Fibroblast of skin of left quadriceps (primary cell): Measurements from ENCODE around the gene EVA1A.

Experiments used
- DNase-seq, 2 experiments: peaks; one replicate each; pipeline ENCODE4 v3.0.0-alpha.2; 2013; ENCODE audit warnings: low read depth in 2 of 2

EVA1A gene

GRCh38 chr2:75541430-75541829 is 19.3 kb downstream of the EVA1A start:
- no peak for DNase-seq

GRCh38 chr2:75540994-75541393 is 19.7 kb downstream of the EVA1A start:
- DNase-seq = no peak

DNA sequence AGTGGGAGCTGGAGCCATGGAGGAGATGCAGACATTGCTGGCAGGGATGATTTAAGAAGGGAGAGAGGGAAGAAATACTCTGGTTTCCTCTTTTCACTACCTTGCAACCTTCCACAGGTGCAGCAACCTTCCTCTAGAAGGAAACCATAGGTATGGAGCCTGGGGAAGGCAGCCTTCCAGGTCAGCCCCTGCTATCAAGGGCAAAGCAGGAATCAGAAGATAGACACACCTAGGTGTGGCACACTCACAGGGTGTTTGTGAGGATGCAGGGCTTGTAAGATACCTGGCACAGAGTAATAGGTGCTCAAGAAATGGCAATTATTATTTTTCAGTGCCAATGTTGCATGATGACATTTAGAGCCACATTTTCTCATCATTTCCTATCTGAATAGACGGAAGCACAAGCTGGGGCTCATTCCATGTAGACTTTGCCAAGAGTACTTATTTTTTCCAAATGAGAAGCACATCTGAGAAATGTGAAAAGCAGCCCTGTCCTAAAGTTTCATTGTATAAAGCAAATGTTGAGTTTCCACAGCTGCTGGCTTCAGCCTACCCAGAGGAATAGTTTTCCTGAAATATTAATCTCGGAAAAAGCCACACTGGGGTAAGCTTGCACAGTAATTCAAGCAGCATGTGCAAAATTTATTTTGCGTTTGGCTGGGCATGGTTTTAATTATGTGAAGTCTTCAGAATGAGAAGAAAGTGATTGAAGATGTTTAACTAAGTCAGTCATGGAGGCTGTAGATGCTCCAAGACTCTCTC is 20.6 kb downstream of the EVA1A start:
- DNase-seq = peak; percentile 89 to 90

GRCh38 chr2:75538521-75539490 is 21.9 kb downstream of the EVA1A start:
- DNase-seq = no peak

GRCh38 chr2:75537658-75538057 is 23.1 kb downstream of the EVA1A start:
- DNase-seq = no peak

- no peak for DNase-seq
Measured at GRCh38 chr2:75533135-75533534, 27.6 kb downstream of the EVA1A start.

- DNase-seq = no peak
Measured at GRCh38 chr2:75532488-75532887, 28.3 kb downstream of the EVA1A start.

DNA sequence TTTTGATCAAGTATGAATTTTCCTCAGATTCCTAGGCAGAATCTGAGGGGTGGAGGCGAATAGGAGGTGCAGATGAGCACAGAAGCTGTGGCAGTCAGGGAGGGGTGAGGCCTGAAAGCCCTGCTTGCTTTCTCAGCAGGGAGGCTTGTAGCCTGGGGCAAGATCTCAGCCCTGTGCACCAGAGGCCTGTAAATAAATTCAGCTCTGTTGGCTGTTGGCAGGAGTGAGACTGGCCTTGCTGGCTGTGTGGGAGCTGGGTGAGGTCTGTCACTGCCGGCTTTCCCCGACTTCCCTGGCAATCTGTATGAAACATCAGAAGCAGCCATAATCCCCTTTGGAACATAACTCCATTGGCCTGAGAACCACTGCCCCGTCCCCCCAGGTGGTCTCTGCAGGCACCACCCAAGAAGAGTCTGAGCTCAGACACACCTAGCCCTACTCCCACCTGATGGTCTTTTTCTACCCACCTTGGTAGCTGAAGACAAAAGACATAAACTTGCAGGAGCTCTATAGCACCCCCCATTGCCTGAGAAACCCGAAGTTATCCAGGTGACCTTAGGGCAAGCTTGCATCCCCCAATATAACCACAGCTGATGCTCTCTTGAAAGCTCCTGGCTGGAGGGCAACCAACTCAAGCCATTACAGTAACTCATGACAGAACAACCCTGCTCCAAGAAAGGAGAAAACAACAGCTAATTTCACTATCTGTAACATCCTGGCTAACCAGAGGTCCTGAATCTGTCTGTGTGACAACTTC is 32.3 kb downstream of the EVA1A start:
- no peak for DNase-seq

- DNase-seq = no peak
Measured at GRCh38 chr2:75527676-75528075, 33.1 kb downstream of the EVA1A start.

- DNase-seq = no peak
Measured at GRCh38 chr2:75526842-75527241, 33.9 kb downstream of the EVA1A start.

DNA sequence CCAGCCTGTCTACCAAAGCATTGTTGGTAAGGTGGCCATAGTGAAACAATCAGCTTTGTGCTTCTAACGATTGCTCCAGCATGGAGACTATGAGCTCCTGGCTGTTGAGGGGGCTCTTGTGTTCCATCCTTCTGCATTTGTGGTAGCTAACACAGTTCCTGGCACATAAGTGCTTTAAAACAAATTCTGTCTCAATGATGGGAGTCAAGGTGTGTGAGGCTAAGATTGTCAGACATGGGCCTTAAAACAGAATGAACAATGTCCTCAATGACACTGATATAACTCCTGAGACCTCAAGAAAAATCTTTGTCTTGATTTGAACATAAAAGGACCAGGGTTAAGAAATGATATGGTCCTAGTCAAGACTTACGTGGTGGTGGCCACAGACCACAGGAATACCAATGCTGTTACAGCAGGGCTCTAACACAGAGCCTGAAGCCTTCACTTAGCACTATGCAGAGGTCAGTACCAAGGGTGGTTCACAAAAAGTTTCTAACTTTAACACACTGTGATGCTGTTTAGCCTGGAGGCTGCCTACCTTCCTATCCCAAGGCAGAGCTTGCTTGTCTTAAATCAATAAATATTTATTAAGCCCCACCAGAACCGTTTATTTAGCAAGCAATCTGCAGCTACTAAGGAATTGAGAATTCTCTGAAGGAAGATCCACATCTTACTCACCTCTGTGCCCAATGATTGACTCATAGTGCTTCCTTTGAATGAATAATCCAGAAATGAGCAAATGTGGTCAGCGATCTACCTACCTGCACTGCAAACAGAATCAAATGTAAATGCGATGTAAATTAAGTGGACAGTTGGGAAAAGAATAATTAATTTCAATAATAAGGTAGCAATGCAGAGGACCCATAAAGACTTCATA is 35.1 kb downstream of the EVA1A start:
- no peak for DNase-seq

- no peak for DNase-seq
Measured at GRCh38 chr2:75524276-75524911, 36.3 kb downstream of the EVA1A start.

DNA sequence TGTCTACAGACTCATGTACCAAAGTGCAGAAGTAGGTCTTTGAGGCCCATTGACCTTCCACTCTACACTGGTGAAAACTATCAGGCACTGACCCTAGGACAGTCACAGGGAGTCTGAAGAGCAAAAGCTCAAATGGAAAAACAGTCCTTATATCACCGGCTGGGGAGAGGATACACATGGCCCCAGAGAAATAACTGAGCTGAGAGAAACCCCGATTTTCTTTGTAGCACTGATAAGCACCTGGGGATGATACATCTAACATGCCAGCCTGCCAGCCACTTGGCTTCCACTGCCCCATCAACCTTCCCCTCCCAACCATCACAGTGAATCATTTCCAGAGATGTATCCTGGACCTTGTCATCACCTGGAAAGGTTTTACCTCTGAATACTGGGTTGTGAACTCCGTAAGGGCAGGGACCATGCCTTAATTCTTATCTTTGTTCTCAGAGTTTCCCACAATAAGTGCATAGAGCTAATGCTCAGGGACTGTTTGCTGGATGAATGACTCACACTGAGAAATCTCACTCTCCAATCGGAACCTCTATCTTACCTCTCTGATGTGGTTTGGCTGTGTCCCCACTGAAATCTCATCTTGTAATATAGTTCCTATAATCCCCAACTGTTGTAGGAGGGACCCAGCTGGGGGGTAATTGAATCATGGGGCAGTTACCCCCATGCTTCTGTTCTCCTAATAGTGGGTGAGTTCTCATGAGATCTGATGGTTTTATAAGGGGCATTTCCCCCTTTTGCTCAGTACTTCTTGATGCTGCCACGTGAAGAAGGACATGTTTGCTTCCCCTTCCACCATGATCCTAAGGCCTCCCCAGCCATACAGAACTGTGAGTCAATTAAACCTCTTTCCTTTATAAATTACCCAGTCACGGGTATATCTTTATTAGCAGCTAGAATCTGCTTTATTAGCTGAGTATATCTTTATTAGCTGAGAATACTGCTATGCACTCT is 37.1 kb downstream of the EVA1A start:
- DNase-seq = peak; percentile 63 to 65

DNA sequence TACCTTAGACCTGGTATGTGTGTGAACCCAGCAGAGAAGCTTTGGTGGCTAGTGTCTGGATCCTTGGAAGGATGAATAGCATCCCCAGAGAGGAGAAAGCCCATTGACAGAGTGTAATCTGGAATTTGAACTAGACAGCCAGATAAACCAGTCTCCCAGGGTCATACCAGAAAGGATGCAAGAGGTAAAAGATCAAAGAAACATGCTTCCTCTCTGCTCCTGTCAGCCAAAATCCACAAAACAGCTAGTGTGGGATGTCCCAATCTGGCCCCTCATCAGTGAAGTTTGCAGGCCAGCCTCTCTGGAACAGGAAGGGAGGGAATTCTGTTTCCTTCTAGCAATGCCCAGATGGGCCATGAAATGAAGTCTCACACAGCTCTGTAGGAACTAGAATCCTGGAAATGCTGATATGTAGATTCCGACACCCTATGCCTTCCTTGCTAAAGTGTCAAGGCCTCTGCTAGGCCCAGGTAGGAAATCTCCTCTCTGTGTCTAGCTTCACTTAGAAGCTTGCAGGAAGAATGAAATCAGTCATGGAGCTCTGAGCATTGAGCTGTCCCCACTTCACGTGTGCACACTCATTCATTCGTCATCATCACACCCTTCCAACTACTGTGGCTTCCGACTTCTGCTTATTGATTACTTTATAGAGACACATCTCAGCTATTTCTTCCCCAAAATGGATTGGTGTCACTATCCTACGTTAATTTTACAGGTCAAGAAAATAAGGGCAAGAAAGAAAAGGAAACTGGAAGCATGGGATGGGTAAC is 38.0 kb downstream of the EVA1A start:
- DNase-seq = no peak

DNA sequence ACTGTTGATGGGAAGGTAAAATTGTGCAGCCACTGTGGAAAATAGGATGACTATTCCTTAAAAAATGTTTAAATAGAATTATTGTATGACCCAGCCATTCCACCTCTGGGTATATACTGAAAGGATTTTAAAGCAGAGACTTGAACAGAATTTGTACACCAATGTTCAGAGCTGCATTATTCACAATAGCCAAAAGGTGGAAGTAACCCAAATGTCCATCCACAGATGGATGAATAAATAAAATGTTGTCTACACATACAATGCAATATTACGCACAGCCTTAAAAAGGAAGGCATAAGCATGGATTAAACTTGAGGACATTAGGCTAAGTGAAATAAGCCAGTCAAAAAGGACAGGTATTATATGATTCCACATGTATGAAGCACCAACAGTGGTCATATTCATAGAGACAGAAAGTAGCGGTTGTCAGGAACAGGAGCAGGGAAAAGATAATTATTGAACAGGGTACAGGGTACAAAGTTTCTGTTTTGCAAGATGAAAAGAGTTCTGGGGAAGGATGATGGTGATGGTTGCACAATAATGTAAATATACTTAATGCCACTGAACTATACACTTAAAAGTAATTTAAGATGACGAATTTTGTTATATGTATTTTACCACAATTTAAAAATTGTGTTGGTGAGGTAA is 39.4 kb downstream of the EVA1A start:
- DNase-seq = no peak

DNA sequence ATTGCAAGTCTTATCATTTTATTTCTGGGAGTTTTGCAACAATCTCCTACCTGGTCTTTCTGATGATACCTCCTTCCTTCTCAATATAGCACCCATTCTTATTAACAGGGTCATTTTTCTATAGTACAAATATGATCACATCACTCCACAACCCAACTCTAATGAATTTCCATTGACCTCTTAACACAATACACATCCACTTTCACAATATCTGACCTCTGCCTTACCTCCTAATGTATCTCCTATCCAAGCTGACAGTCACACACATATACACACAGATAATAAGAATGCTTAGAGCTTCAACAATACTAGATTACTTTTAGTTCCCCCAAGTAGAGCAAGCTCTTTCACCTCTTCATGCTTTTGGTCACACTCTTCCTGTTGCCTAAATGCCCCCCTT is 40.9 kb downstream of the EVA1A start:
- DNase-seq = no peak

- DNase-seq = no peak
Measured at GRCh38 chr2:75518638-75519465, 41.9 kb downstream of the EVA1A start.
